Activated CD8-positive, alpha-beta memory T cell treated with anti-CD3 and anti-CD28 coated beads, Interleukin-2, amount 50 U/mL, for 1 hour (primary cell): Measurements from ENCODE around the gene DGKQ.

Experiments
- DNase-seq: peaks from one replicate; pipeline ENCODE4 v3.0.0-alpha.2; 2020; ENCODE audit errors: extremely low read depth

DGKQ gene

GRCh38 chr4:962231-963208 is 10.8 kb downstream of the DGKQ start:
- no peak for DNase-seq

- DNase-seq: no peak
Measured at GRCh38 chr4:961351-962230, 11.8 kb downstream of the DGKQ start.

GRCh38 chr4:960636-961350 is 12.6 kb downstream of the DGKQ start:
- DNase-seq: no peak

- DNase-seq: no peak
Measured at GRCh38 chr4:960140-960635, 13.2 kb downstream of the DGKQ start.

- no peak for DNase-seq
Measured at GRCh38 chr4:959338-960139, 13.8 kb downstream of the DGKQ start.

- DNase-seq: no peak
Measured at GRCh38 chr4:958696-959337, 14.6 kb downstream of the DGKQ start.

- no peak for DNase-seq
Measured at GRCh38 chr4:958314-958665, 15.1 kb downstream of the DGKQ start.

GRCh38 chr4:957581-958313 is 15.6 kb downstream of the DGKQ start:
- DNase-seq: no peak

GRCh38 chr4:957231-957580 is 16.2 kb downstream of the DGKQ start:
- DNase-seq: no peak

GRCh38 chr4:956531-957230 is 16.7 kb downstream of the DGKQ start:
- no peak for DNase-seq

GRCh38 chr4:955931-956381 is 17.4 kb downstream of the DGKQ start:
- no peak for DNase-seq

GRCh38 chr4:955161-955921 is 18.0 kb downstream of the DGKQ start:
- no peak for DNase-seq

- no peak for DNase-seq
Measured at GRCh38 chr4:954211-955020, 19.0 kb downstream of the DGKQ start.

GRCh38 chr4:953574-953915 is 19.8 kb downstream of the DGKQ start:
- DNase-seq: no peak

GRCh38 chr4:952881-953573 is 20.3 kb downstream of the DGKQ start:
- DNase-seq: no peak

GRCh38 chr4:951594-952468 is 21.5 kb downstream of the DGKQ start:
- DNase-seq: no peak
